Activated CD8-positive, alpha-beta T cell treated with anti-CD3 and anti-CD28 coated beads for 36 hours (primary cell): ENCODE data around the gene CTBP1. TPM values are rescaled to one million over a fixed set of nuclear protein-coding genes. Genes with fewer than 3 reads are reported as not detected.

ENCODE experiments used
- ATAC-seq: fragments of 200-7000 bp; cut with Tn5 transposase; one replicate; pipeline ENCODE4 v1.10.0; 2021; ENCODE audit warnings: mild to moderate bottlenecking, moderate library complexity
- CTCF ChIA-PET: fragments of 350-600 bp; sonication (Branson Sonifier 250); formaldehyde crosslinking; loops from one replicate; lab custom pipeline; 2021; ENCODE audit warnings: antibody characterized with exemption; lab: Charles Lee
- POLR2A ChIA-PET: fragments of 350-600 bp; sonication (Branson Sonifier 250); formaldehyde crosslinking; loops from one replicate; lab custom pipeline; 2021; ENCODE audit warnings: antibody characterized with exemption; lab: Charles Lee
- DNase-seq: peaks from one replicate; pipeline ENCODE4 v3.0.0-alpha.2; 2020
- H3K27ac Mint-ChIP-seq: one replicate; pipeline ENCODE4 v1.8.0; 2021; ENCODE audit warnings: mild to moderate bottlenecking, mixed read lengths
- H3K27me3 Mint-ChIP-seq: one replicate; pipeline ENCODE4 v1.8.0; 2021; ENCODE audit warnings: mixed read lengths
- H3K36me3 Mint-ChIP-seq: one replicate; pipeline ENCODE4 v1.8.0; 2021; ENCODE audit warnings: low read depth, mixed read lengths
- H3K4me1 Mint-ChIP-seq: one replicate; pipeline ENCODE4 v1.8.0; 2021; ENCODE audit warnings: low read depth, mixed read lengths
- H3K4me3 Mint-ChIP-seq: one replicate; pipeline ENCODE4 v1.8.0; 2021; ENCODE audit warnings: mild to moderate bottlenecking, moderate library complexity, mixed read lengths
- H3K9me3 Mint-ChIP-seq: one replicate; pipeline ENCODE4 v1.8.0; 2021; ENCODE audit warnings: mixed read lengths
- intact Hi-C: fragments of 100-400 bp; cut with micrococcal nuclease; formaldehyde crosslinking; loops from one replicate; pipeline ENCODE4 v1.10.0; 2022
- total RNA-seq, 2 experiments: library from RNA; stranded (reverse); gene quantifications; one replicate each; pipeline ENCODE4 v1.2.3, GENCODE V29; 2021
- TF ChIP-seq, protein P1 (sequence below): fragments of 200-600 bp; IDR thresholded peaks from one replicate; pipeline ENCODE4 v1.8.0; 2022; ENCODE audit warnings: antibody characterized with exemption, mild to moderate bottlenecking

CTBP1 gene
- total RNA-seq, 2 experiments from 2014 or later = 136 TPM

DNA sequence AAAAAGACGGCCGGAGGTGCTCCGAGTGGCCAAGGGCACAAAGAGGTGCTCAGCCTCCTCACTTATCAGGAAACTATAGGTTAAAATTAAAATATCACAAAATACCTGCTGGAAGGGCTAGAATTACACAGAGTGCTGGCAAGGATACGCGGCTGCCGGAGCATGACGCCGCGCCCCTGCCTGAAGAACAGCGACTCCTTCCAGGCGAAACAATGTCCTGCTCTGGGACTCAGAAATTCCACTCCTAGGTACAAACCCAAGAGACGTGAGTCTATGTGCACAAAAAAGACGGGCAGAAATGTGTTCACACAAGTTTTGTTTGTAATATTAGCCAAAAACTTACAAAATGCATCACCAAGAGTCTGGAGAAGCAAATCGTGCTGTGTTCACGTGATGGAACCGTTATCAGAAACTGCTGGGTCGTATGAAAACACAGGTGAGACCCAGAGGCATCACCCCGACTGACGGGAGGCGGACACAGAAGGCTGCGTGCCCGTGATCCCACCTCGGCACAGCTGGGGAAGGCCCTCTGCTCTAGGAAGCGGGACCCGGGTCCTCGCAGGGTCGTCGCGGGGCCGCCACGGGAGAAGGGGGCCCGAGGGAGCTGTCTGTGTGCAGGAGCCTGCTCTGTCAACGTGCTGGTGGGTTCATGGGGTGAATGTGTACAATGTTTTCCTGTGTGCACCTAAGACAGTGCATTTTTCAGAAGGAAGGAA is 27.6 kb downstream of the CTBP1 start:
- Mint-ChIP-seq H3K4me1 (peaks cover 38% of the 10 kb centered on the region), H3K27ac (peak overlapping the region; percentile 71), H3K4me3 (no peak overlapping the region), H3K27me3 (no peaks in the 10 kb centered on the region), H3K9me3 (no peaks in the 10 kb centered on the region), H3K36me3 (peaks cover 54% of the 10 kb centered on the region)
- no peak for ATAC-seq
- TF ChIP-seq, protein P1, sequence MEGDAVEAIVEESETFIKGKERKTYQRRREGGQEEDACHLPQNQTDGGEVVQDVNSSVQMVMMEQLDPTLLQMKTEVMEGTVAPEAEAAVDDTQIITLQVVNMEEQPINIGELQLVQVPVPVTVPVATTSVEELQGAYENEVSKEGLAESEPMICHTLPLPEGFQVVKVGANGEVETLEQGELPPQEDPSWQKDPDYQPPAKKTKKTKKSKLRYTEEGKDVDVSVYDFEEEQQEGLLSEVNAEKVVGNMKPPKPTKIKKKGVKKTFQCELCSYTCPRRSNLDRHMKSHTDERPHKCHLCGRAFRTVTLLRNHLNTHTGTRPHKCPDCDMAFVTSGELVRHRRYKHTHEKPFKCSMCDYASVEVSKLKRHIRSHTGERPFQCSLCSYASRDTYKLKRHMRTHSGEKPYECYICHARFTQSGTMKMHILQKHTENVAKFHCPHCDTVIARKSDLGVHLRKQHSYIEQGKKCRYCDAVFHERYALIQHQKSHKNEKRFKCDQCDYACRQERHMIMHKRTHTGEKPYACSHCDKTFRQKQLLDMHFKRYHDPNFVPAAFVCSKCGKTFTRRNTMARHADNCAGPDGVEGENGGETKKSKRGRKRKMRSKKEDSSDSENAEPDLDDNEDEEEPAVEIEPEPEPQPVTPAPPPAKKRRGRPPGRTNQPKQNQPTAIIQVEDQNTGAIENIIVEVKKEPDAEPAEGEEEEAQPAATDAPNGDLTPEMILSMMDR = no peak
- intact Hi-C loops = no loop called here
- no peak for DNase-seq
- ChIA-PET POLR2A (no interaction called here), CTCF (no interaction called here)

DNA sequence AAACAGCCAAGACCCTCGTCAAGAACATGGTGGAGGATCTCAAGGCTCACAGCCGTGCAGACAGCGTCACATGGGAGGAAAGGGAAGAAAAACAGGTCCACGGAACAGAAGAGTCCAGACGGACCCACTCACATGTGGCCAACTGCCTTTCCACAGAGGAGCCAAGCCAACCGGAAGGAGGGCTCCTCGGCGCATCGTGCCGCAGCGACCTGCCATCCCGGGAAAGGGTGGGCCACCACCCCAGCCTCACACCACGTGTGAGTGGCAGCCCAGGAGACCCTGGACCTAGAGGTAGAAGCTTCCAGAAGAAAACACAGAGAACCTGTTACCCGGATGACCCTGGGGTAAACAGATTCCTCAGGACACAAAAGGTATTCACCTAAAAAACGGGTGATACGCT is 28.4 kb downstream of the CTBP1 start:
- intact Hi-C loops = no loop called here
- TF ChIP-seq, protein P1 = no peak
- H3K4me3 Mint-ChIP-seq = no peak overlapping the region
- ATAC-seq (no peak), DNase-seq (no peak)
- peaks cover 44% of the 10 kb centered on the region for H3K4me1 Mint-ChIP-seq
- CTCF ChIA-PET = no interaction called here
- no peaks in the 10 kb centered on the region for H3K27me3 Mint-ChIP-seq
- no peak overlapping the region for H3K27ac Mint-ChIP-seq
- peaks cover 60% of the 10 kb centered on the region for H3K36me3 Mint-ChIP-seq
- H3K9me3 Mint-ChIP-seq = no peaks in the 10 kb centered on the region
- POLR2A ChIA-PET = no interaction called here

DNA sequence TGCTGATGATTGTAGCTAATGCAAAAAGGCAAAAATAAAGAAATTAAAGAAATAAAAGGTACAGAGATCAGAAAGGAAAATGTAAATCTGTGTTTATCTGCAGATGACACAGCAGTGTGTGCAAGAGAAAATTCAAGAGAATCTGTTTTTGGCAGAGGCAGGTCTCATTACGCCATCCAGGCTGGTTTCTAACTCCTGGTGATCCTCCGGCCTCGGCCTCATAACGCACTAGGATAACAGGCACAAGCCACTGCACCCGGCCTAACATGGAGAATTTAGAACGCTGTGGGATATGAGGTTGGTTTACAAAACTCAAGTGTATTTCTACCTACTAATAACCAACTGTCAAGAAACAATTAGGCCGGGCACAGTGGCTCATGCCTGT is 29.4 kb downstream of the CTBP1 start:
- intact Hi-C loops = no loop called here
- ATAC-seq = no peak

DNA sequence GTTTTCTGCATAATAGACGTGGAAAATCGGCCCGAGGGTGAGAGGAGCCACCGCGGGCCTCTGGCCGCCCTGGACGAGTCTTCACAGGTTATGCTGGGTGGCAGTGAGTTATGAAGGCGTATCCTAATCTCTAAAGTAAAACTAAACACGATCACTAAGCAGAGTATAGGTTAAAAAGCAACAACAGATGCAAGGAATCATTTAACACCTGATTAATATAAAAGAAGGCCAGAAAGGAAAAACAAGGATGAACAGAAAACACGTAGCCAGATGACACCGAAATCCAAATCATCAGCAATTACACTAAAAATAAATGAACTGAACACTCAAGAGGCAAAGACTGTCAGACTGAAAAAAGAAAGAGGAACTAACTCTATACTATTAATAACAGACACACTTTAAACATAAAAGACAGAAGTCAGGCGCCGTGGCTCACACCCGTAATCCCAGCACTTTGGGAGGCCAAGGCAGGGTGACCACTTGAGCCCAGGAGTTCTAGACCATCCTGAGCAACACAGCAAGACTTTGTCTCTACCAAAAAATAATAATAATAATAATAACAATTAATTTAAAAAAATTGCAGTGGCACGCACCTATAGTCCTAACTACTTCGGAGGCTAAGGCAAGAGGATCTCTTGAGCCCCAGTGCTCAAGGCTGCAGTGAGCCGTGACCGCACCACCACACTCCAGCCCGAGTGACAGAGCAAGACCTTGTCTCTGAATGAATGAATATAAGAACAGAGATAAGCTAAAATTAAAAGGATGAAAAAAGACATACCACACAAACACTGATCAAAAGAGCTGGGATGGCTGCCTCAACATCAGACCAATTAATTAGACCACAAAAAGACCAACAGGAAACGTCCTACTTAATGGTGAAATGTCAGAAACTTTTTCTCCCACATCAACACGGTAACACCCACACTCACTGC is 30.0 kb downstream of the CTBP1 start:
- DNase-seq (no peak), ATAC-seq (no peak)
- Mint-ChIP-seq H3K4me3 (no peak overlapping the region), H3K36me3 (peaks cover 53% of the 10 kb centered on the region), H3K9me3 (no peaks in the 10 kb centered on the region), H3K27me3 (no peaks in the 10 kb centered on the region), H3K27ac (peak overlapping the region; percentile 46), H3K4me1 (peaks cover 43% of the 10 kb centered on the region)
- CTCF ChIA-PET = interaction anchor here (0.9 to 1.0 kb wide), 3 partner anchors 35 to 82 kb away, joined by 3 read pairs; no protein-coding TSS in a partner anchor
- intact Hi-C loops = no loop called here
- POLR2A ChIA-PET = interaction anchor here (0.6 to 1.0 kb wide), 3 partner anchors 27 to 89 kb away, joined by 3 to 4 read pairs (median 3); no protein-coding TSS in a partner anchor
- TF ChIP-seq, protein P1 = no peak

More for the DNA sequence above, 29.4 kb downstream of the CTBP1 start:
- H3K4me3 Mint-ChIP-seq = no peak overlapping the region
- ChIA-PET CTCF (interaction anchor here (0.9 to 1.0 kb wide), 2 partner anchors 52 to 82 kb away, joined by 3 read pairs; no protein-coding TSS in a partner anchor), POLR2A (interaction anchor here (0.7 to 1.0 kb wide), 2 partner anchors 26 to 75 kb away, joined by 3 read pairs; no protein-coding TSS in a partner anchor)
- TF ChIP-seq, protein P1 = no peak
- peaks cover 47% of the 10 kb centered on the region for H3K4me1 Mint-ChIP-seq
- H3K27me3 Mint-ChIP-seq = no peaks in the 10 kb centered on the region
- DNase-seq = no peak
- H3K36me3 Mint-ChIP-seq = peaks cover 60% of the 10 kb centered on the region
- peak overlapping the region; percentile 46 for H3K27ac Mint-ChIP-seq
- H3K9me3 Mint-ChIP-seq = no peaks in the 10 kb centered on the region
